HepG2 (cell line): ENCODE measurements around the gene PMAIP1. TPM values are rescaled to one million over a fixed set of nuclear protein-coding genes. Genes with fewer than 3 reads are reported as not detected.

Experiments
- ARNT2 ChIP-seq: sonication (generic); formaldehyde crosslinking; IDR thresholded peaks from 2 replicates; pipeline ENCODE4 v1.8.0; 2022; ENCODE audit warnings: mild to moderate bottlenecking, low read depth, missing genetic modification reagents, moderate library complexity
- ATF3 ChIP-seq: sonication (generic); formaldehyde crosslinking; IDR thresholded peaks from 2 replicates; pipeline ENCODE4 v1.4.0; 2020; ENCODE audit warnings: missing genetic modification reagents
- LCORL ChIP-seq, 2 experiments: fragments of 450-650 bp in 1 of 2; sonication (generic) in 1 of 2; formaldehyde crosslinking in 1 of 2; IDR thresholded peaks; 2 replicates each; pipeline versions ENCODE4 v1.5.0 to v1.6.1; 2017 to 2020; ENCODE audit warnings: antibody characterized with exemption in 1 of 2, missing genetic modification reagents in 1 of 2
- MAX ChIP-seq: IDR thresholded peaks from 2 replicates; pipeline ENCODE4 v1.6.1; 2012; ENCODE audit warnings: inconsistent platforms
- MLX ChIP-seq: IDR thresholded peaks from 2 replicates; pipeline ENCODE4 v1.6.1; 2016
- NR2F1 ChIP-seq, 2 experiments: fragments of 450-650 bp in 1 of 2; formaldehyde crosslinking in 1 of 2; IDR thresholded peaks; 2 replicates each; pipeline versions ENCODE4 v1.5.0 to v1.6.1; 2016 to 2020; ENCODE audit warnings: mild to moderate bottlenecking in 1 of 2, missing compliant biosample characterization in 1 of 2, missing genetic modification reagents in 1 of 2, moderate library complexity in 1 of 2
- PCBP2 ChIP-seq: fragments of 200-400 bp; formaldehyde crosslinking; optimal IDR thresholded peaks from 2 replicates; pipeline ENCODE3; 2018; ENCODE audit warnings: low read length, low read depth; ENCODE audit not compliant: poor library complexity, severe bottlenecking
- REL ChIP-seq: sonication (generic); formaldehyde crosslinking; conservative IDR thresholded peaks from 2 replicates; pipeline ENCODE4 v1.8.0; 2022; ENCODE audit warnings: mild to moderate bottlenecking, missing genetic modification reagents, moderate library complexity
- TGIF2 ChIP-seq: IDR thresholded peaks from 2 replicates; pipeline ENCODE4 v1.6.1; 2016; ENCODE audit warnings: control low read depth, missing compliant biosample characterization
- ZBTB3 ChIP-seq: sonication (generic); formaldehyde crosslinking; IDR thresholded peaks from 2 replicates; pipeline ENCODE4 v1.4.0; 2020; ENCODE audit warnings: low read depth, mild to moderate bottlenecking, moderate library complexity, missing genetic modification reagents, borderline replicate concordance
- ZBTB40 ChIP-seq, 2 experiments: fragments of 450-650 bp in 1 of 2; sonication (generic) in 1 of 2; formaldehyde crosslinking in 1 of 2; IDR thresholded peaks; 2 replicates each; pipeline versions ENCODE4 v1.6.1 to v1.8.0; 2016 to 2022; ENCODE audit warnings: antibody characterized with exemption in 1 of 2, mild to moderate bottlenecking in 1 of 2, missing genetic modification reagents in 1 of 2
- ZMAT5 ChIP-seq: sonication (generic); formaldehyde crosslinking; IDR thresholded peaks from 2 replicates; pipeline ENCODE4 v1.5.0; 2020; ENCODE audit warnings: mild to moderate bottlenecking, low read depth, missing genetic modification reagents, borderline replicate concordance
- ZNF17 ChIP-seq: sonication (generic); formaldehyde crosslinking; IDR thresholded peaks from 2 replicates; pipeline ENCODE4 v1.5.0; 2020; ENCODE audit warnings: mild to moderate bottlenecking, missing genetic modification reagents
- ZNF546 ChIP-seq: sonication (generic); formaldehyde crosslinking; conservative IDR thresholded peaks from 2 replicates; pipeline ENCODE4 v1.8.1; 2023; ENCODE audit warnings: mild to moderate bottlenecking, missing genetic modification reagents
- ZNF768 ChIP-seq: sonication (generic); formaldehyde crosslinking; IDR thresholded peaks from 2 replicates; pipeline ENCODE4 v1.4.0; 2020; ENCODE audit warnings: missing genetic modification reagents
- ZSCAN9 ChIP-seq: IDR thresholded peaks from 2 replicates; pipeline ENCODE4 v1.6.1; 2016; ENCODE audit warnings: borderline replicate concordance
- polyA plus RNA-seq, 8 experiments: library from polyadenylated mRNA; depleted of rRNA in 3 of 8; stranded (reverse) in 7 of 8; unstranded in 1 of 8; fragments of >200 nt; fragmentation: Illumina TruSeq in 4 of 8; extraction: Trizol in 4 of 8; gene quantifications; 2 replicates each; pipeline versions ENCODE4 v1.2.1 to v1.2.3, GENCODE V29; 2011 to 2016; ENCODE audit warnings: low read depth in 4 of 8, missing spikeins in 1 of 8, mixed read lengths in 1 of 8; ENCODE audit not compliant: insufficient read depth in 1 of 8
- total RNA-seq, 5 experiments: library from RNA; depleted of rRNA; stranded (reverse); fragments of >200 nt; fragmentation: Illumina TruSeq; extraction: Trizol; gene quantifications; 2 replicates each; pipeline ENCODE4 v1.2.3, GENCODE V29; 2016; ENCODE audit warnings: low read depth in 1 of 5

The PMAIP1 gene
- total and polyA plus RNA-seq, 2 of the 13 experiments (the other 11 are each of a cell fraction or from before 2014, with no cell fraction given): 1.5 to 1.7 TPM

- no peak for TF ChIP-seq ZMAT5 (CRISPR knock-in tag)
- TF ChIP-seq ZNF768 (CRISPR knock-in tag): no peak
- TF ChIP-seq REL (CRISPR knock-in tag): no peak
- no peak for TF ChIP-seq TGIF2 (CRISPR knock-in tag)
- TF ChIP-seq ARNT2 (CRISPR knock-in tag): no peak
- no peak for TF ChIP-seq ATF3 (CRISPR knock-in tag)
- TF ChIP-seq ZBTB3 (CRISPR knock-in tag): no peak
- TF ChIP-seq ZBTB40 (IDR thresholded peaks at IDR 0.05): no peak
- no peak for TF ChIP-seq ZBTB40 (CRISPR knock-in tag; IDR thresholded peaks at IDR 0.05)
- TF ChIP-seq ZNF546 (CRISPR knock-in tag): no peak
- no peak for TF ChIP-seq MLX (CRISPR knock-in tag)
- no peak for TF ChIP-seq LCORL (IDR thresholded peaks at IDR 0.05)
- no peak for TF ChIP-seq LCORL (CRISPR knock-in tag; IDR thresholded peaks at IDR 0.05)
- no peak for TF ChIP-seq MAX
- TF ChIP-seq ZSCAN9: no peak
- TF ChIP-seq NR2F1 (CRISPR knock-in tag; IDR thresholded peaks at IDR 0.05): no peak
- TF ChIP-seq PCBP2: no peak
- TF ChIP-seq ZNF17: no peak
Observed at GRCh38 chr18:59881728-59882656, 17.8 kb upstream of the PMAIP1 start (continued).
